Spinal cord (tissue), 10 donors: ENCODE results near the gene ZNF48. TPM values are rescaled to one million over a fixed set of nuclear protein-coding genes. Genes with fewer than 3 reads are reported as not detected.

ENCODE experiments used
- DNase-seq, 6 donors: peaks; one replicate each; pipeline versions ENCODE4 v3.0.0 to v3.0.0-alpha.2; 2013 to 2015; ENCODE audit warnings: low spot score in 6 of 6, low read depth in 4 of 6
- H3K27ac ChIP-seq: one replicate; pipeline ENCODE4 v1.5.1; 2013; ENCODE audit warnings: low read depth, low read length, control low read depth
- H3K27me3 ChIP-seq: one replicate; pipeline ENCODE4 v1.6.1; 2013; ENCODE audit warnings: low read length; ENCODE audit not compliant: control insufficient read depth, insufficient read depth
- H3K36me3 ChIP-seq: one replicate; pipeline ENCODE4 v1.6.1; 2013; ENCODE audit warnings: low read length; ENCODE audit not compliant: control insufficient read depth, insufficient read depth
- H3K4me1 ChIP-seq: one replicate; pipeline ENCODE4 v1.6.1; 2013; ENCODE audit warnings: low read length; ENCODE audit not compliant: control insufficient read depth, insufficient read depth
- H3K4me3 ChIP-seq: one replicate; pipeline ENCODE4 v1.5.1; 2013; ENCODE audit warnings: low read depth, low read length, control low read depth
- H3K9me3 ChIP-seq: one replicate; pipeline ENCODE4 v1.6.1; 2013; ENCODE audit warnings: low read length; ENCODE audit not compliant: control insufficient read depth, insufficient read depth
- WGBS: methylation state at CpG from one replicate; pipeline ENCODE4 v1.1.5; 2013; ENCODE audit warnings: missing lambda C conversion rate; ENCODE audit not compliant: insufficient coverage; 5-methylcytosine and 5-hydroxymethylcytosine counted together
- polyA plus RNA-seq, 2 donors: library from polyadenylated mRNA; unstranded; fragments of 120-200 nt; gene quantifications; one replicate each; pipeline ENCODE4 v1.2.1, GENCODE V29; 2013; ENCODE audit not compliant: insufficient read length in 2 of 2
- total RNA-seq, 2 donors: library from RNA; depleted of rRNA in 1 of 2; stranded (reverse); fragments of 120-200 nt in 1 of 2; fragments of >200 nt in 1 of 2; gene quantifications; one replicate each; pipeline versions ENCODE4 v1.2.3 to v1.2.4, GENCODE V29; 2013 to 2014
- donor health status: healthy.

The ZNF48 gene
- total and polyA plus RNA-seq, 4 donors = 9.5 to 19.2 (median 15.3) TPM

GRCh38 chr16:30358577-30358936 lies 36.7 kb upstream of the ZNF48 start:
- DNase-seq = no peak
- Histone ChIP-seq H3K4me3 (no peak overlapping the region), H3K36me3 (peaks cover 80% of the 10 kb centered on the region), H3K9me3 (no peaks in the 10 kb centered on the region), H3K27ac (no peak overlapping the region), H3K4me1 (peaks cover 37% of the 10 kb centered on the region), H3K27me3 (no peaks in the 10 kb centered on the region)
- WGBS = 91% methylated on average over 9 of the region's 9 CpGs

- WGBS = 87% methylated on average over 27 of the region's 28 CpGs
- Histone ChIP-seq H3K4me1 (peaks cover 31% of the 10 kb centered on the region), H3K36me3 (peaks cover 77% of the 10 kb centered on the region), H3K27me3 (no peaks in the 10 kb centered on the region), H3K27ac (no peak overlapping the region), H3K4me3 (no peak overlapping the region), H3K9me3 (no peaks in the 10 kb centered on the region)
- no peak for DNase-seq
Measured at GRCh38 chr16:30358990-30359870, 36.0 kb upstream of the ZNF48 start.

- Histone ChIP-seq H3K36me3 (peaks cover 81% of the 10 kb centered on the region), H3K9me3 (no peaks in the 10 kb centered on the region), H3K27ac (no peak overlapping the region), H3K27me3 (no peaks in the 10 kb centered on the region), H3K4me1 (peaks cover 27% of the 10 kb centered on the region), H3K4me3 (no peak overlapping the region)
- no peak for DNase-seq
- WGBS = 80% methylated on average over 6 of the region's 6 CpGs
Measured at GRCh38 chr16:30359871-30360170, 35.4 kb upstream of the ZNF48 start.

DNA sequence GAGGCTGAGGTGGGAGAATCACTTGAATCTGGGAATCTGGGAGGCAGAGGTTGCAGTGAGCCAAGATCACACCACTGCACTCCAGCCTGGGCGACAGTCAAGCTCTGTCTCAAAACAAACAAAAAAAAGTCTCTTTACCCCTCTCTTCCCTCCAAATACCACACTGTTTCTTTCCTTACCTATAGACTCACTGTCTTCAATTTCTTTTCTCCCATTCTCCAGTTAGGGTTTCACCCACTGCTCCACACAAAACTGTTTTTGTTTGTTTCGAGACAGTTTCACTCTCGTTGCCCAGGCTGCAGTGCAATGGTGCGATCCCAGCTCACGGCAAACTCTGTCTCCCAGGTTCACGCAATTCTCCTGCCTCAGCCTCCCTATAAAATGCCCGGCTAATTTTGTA lies 34.0 kb upstream of the ZNF48 start:
- H3K4me1 ChIP-seq = peaks cover 30% of the 10 kb centered on the region
- no peak for DNase-seq
- no peaks in the 10 kb centered on the region for H3K27me3 ChIP-seq
- H3K4me3 ChIP-seq = no peak overlapping the region
- 97% methylated on average over 5 of the region's 7 CpGs for WGBS
- peaks cover 88% of the 10 kb centered on the region for H3K36me3 ChIP-seq
- no peak overlapping the region for H3K27ac ChIP-seq
- no peaks in the 10 kb centered on the region for H3K9me3 ChIP-seq

DNA sequence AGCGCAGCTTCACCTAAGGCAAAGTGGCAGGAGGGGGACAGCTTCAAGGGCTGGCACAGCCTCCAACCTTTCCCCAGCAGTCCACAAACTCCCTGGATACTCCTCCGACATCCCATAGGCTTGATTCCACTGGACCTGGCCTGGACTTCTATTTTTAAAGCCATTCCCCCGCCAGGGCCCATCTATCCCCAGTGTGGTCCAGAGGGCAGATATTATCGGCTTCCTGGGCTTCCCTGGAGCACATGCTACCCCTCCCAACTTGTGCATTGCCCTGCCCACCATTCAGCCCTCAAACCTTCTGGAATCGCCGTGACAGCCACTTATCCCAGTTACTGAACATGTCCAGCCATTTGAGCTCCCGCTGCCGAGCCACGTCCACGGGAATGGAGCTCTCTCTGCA lies 30.0 kb upstream of the ZNF48 start:
- 82% methylated on average over 5 of the region's 10 CpGs for WGBS
- H3K36me3 ChIP-seq = peaks cover 59% of the 10 kb centered on the region
- peaks cover 39% of the 10 kb centered on the region for H3K4me1 ChIP-seq
- H3K27ac ChIP-seq = no peak overlapping the region
- no peaks in the 10 kb centered on the region for H3K27me3 ChIP-seq
- no peaks in the 10 kb centered on the region for H3K9me3 ChIP-seq
- H3K4me3 ChIP-seq = no peak overlapping the region
- DNase-seq = no peak

GRCh38 chr16:30366511-30366910 lies 28.7 kb upstream of the ZNF48 start:
- WGBS = 83% methylated on average over 1 of the region's 4 CpGs
- DNase-seq = no peak
- no peaks in the 10 kb centered on the region for H3K9me3 ChIP-seq
- no peaks in the 10 kb centered on the region for H3K27me3 ChIP-seq
- H3K27ac ChIP-seq = no peak overlapping the region
- peaks cover 46% of the 10 kb centered on the region for H3K36me3 ChIP-seq
- H3K4me1 ChIP-seq = peaks cover 46% of the 10 kb centered on the region
- H3K4me3 ChIP-seq = no peak overlapping the region

DNA sequence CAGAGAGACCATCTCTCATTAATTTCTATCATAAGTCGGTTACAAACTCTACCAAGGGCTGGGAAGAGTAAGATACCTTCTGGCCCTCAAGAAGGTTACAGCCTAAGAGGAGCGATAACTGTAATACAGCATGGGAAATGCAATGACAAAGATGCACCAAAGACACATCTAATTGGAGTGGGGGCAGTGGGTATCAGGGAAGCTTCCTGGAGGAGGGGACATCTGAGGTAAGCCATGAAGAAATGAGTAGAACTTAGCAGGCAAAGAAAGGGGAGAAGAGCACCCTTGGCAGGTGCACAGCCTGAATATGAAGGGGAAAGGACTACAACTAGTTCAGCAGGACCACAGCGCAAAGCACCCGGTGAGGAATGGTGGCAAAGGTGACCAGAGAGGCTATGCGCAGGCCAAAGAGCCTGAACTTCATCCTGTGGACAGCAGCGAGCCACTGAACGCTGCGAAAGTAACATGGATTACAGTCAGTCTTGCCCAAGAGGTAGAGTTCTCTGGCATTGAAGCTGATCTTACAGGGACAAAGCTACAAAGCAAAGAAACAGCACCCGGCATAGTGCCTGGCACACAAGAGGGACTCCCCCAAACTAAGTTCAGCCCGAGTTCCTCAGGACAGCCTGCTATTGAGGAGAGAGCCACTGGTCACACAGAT lies 27.7 kb upstream of the ZNF48 start:
- peak overlapping the region; percentile 68 for H3K4me3 ChIP-seq
- DNase-seq = no peak
- no peaks in the 10 kb centered on the region for H3K9me3 ChIP-seq
- H3K27ac ChIP-seq = no peak overlapping the region
- WGBS = 95% methylated on average over 7 of the region's 10 CpGs
- no peaks in the 10 kb centered on the region for H3K27me3 ChIP-seq
- peaks cover 53% of the 10 kb centered on the region for H3K4me1 ChIP-seq
- peaks cover 38% of the 10 kb centered on the region for H3K36me3 ChIP-seq

- Histone ChIP-seq H3K36me3 (peaks cover 31% of the 10 kb centered on the region), H3K27me3 (no peaks in the 10 kb centered on the region), H3K9me3 (no peaks in the 10 kb centered on the region), H3K4me3 (peak overlapping the region; percentile 68), H3K27ac (no peak overlapping the region), H3K4me1 (peaks cover 53% of the 10 kb centered on the region)
- DNase-seq = no peak
- WGBS = 0% methylated on average over 3 of the region's 8 CpGs
Measured at GRCh38 chr16:30368122-30368791, 27.0 kb upstream of the ZNF48 start.

GRCh38 chr16:30368792-30369090 lies 26.5 kb upstream of the ZNF48 start:
- no peaks in the 10 kb centered on the region for H3K27me3 ChIP-seq

More at GRCh38 chr16:30368792-30369090, 26.5 kb upstream of the ZNF48 start:
- Histone ChIP-seq H3K27ac (peak overlapping the region; percentile 67), H3K4me1 (peaks cover 53% of the 10 kb centered on the region), H3K4me3 (peak overlapping the region; percentile 68), H3K9me3 (no peaks in the 10 kb centered on the region), H3K36me3 (peaks cover 29% of the 10 kb centered on the region)
- WGBS = 26% methylated on average over 3 of the region's 4 CpGs
- no peak for DNase-seq
